HG03521 (cell line): Measurements from ENCODE around the gene CNTN1.

Source experiments
- ATAC-seq: cut with Tn5 transposase; IDR thresholded peaks from one replicate; pipeline ENCODE4 v1.9.1; 2021; ENCODE audit warnings: mild to moderate bottlenecking, moderate library complexity; ENCODE audit not compliant: unreplicated experiment

Gene CNTN1

GRCh38 chr12:40957417-40957816, 265.2 kb downstream of the CNTN1 start:
- ATAC-seq = no peak

- ATAC-seq = no peak
These were observed 266.8 kb downstream of the CNTN1 start for GRCh38 chr12:40959041-40959440.

- ATAC-seq = no peak
These were observed 271.5 kb downstream of the CNTN1 start for GRCh38 chr12:40963751-40964150.

DNA sequence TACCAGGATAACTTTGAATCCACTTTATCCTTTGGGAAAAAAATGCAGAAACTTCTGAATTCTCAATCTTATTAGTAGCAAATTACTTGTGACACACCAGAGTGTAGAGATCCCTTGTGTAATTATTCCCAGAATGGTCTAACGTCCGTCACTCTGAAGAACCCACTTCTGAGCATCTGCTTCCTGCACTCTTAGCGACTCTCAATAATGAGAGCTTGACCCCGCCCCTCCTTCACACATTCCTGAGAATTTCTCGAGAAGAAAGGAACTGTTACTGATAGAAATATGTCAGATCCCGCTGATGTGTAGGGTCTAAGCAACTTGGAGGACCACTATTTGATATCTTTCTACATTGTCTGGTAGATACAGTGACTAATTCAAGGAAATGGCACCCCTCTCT, 277.6 kb downstream of the CNTN1 start:
- ATAC-seq = no peak

- ATAC-seq = no peak
These were observed 278.2 kb downstream of the CNTN1 start for GRCh38 chr12:40970320-40970907.

- no peak for ATAC-seq
These were observed 279.7 kb downstream of the CNTN1 start for GRCh38 chr12:40971911-40972310.

GRCh38 chr12:40976546-40976945, 284.3 kb downstream of the CNTN1 start:
- ATAC-seq = no peak

DNA sequence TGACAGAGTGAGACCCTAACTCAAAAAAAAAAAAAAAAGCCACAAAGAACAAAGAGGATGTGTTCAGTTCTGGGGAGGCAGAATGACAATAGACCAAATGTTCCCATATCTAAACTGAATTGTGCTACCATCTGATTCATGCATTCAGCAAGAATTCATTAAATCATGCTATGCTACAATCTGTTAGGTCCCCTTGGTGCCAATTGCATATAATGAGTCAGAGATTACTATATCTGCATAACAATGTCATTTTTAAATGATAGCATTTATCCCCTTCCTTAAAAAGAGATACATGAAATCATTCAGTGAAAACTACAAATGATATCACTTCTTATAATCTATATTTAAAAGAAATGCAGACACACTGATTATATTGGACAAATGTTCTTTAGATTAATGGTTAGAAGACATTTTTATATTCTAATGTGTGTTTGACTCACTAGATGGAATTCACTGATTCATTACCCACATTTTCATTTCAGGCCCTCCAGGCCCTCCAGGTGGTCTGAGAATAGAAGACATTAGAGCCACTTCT, 288.3 kb downstream of the CNTN1 start:
- no peak for ATAC-seq

DNA sequence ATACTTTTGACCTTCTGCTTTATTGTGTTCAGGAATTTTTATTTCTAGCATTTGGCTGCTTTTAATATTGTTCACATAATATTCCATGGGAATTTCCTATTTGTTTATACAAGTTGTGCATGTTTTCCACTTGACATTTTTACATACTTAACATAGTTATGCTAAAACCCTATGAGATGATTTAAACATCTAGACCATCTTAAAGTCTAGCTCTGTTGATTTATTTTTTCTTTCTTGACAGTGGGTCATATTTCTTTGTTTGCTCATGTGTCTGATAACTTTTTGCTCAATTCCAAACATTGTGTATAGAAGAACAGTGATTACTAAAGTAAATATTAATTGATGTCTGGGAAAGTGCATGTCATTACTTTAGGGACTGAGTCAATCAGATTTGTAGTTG, 293.8 kb downstream of the CNTN1 start:
- ATAC-seq = no peak

DNA sequence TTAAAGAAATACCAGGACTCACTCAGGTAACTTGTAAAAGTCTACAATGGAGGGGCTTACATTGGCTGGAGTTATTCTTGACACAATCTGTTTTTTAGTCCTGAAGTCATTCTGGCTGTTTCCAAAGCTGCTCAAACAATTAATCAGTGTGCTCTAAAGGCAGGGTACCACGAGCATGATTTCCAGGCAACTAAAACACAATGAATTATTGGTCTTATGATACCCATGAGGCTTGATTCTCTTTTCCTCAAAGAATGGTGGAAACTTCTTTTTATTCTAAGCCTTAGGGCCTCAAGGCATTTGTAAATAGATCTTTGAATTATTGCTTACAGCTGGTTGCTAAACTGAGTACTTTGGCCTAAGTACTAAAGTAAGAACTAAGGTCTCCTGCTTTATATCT, 296.1 kb downstream of the CNTN1 start:
- no peak for ATAC-seq

GRCh38 chr12:40988824-40989223, 296.6 kb downstream of the CNTN1 start:
- ATAC-seq = no peak

- no peak for ATAC-seq
These were observed 297.5 kb downstream of the CNTN1 start for GRCh38 chr12:40989785-40990184.

GRCh38 chr12:40992158-40992557, 299.9 kb downstream of the CNTN1 start:
- ATAC-seq = no peak

DNA sequence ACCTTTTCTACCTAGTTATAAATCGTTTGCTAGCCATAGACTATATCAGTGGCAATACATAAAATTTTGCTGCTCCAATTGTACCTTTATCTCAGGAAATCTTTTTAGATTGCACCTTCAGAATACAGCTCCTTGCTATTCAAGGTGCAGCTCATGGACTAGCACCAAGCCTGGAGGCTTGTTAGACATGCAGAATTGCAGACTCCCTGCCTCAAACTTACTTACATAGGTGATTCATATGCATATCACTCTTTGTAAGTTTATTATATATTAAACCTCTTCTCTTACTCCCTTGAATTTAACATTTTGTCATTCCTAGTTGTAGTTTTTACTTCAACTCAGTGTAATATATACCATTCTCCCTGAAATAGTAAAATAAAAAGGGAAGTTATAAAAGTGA, 300.4 kb downstream of the CNTN1 start:
- ATAC-seq = no peak

DNA sequence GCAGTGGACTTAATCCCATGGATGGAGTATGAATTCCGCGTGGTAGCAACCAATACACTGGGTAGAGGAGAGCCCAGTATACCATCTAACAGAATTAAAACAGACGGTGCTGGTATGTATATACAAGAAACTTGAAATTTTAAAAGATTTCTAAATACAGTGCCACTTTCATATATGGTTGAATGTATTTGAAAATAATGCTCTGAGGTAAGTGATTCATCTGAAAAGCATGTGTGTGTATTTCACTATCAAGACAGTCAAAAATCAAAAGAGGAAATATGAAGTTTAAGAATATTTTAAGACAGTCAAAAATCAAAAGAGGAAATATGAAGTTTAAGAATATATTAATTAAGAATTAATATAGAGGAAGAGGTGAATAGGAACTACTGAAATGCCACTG, 300.9 kb downstream of the CNTN1 start:
- ATAC-seq = no peak

DNA sequence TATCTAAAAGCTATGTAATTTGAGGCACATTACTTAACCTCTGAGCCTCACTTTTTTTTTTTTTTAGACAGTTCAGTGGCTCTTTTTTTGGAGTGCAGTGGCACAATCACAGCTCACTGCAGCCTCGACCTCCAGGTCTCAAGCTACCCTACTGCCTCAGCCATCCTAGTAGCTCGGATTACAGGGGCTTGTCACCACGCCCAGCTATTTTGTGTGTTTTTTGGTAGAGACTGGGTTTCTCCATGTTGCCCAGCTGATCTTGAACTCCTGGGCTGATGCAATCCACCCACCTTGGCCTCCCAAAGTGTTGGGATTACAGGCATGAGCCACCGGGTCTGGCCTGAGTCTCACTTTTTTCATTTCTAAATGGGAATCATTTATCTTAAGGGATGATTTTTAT, 303.9 kb downstream of the CNTN1 start:
- no peak for ATAC-seq

DNA sequence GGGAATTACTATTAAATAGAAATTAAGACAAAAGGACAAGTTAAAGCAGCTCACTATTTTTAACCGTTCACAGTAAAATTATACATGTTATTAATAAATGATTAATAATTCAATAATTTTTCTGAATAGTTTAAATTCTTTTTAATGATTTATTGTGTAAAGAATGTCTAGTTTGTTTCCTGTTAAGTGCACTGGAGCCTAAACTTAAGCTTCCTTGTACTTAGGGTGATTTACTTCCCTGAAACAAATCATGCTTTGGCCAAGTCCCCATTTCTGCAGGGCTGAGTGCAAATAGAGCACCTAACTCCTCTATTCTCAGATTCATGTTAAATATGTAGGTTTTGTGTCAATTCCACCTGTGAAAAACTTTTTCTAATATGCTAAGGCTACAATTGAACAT, 307.0 kb downstream of the CNTN1 start:
- no peak for ATAC-seq

- no peak for ATAC-seq
These were observed 316.2 kb downstream of the CNTN1 start for GRCh38 chr12:41008472-41008871.

- ATAC-seq = no peak
These were observed 319.7 kb downstream of the CNTN1 start for GRCh38 chr12:41011939-41012338.

DNA sequence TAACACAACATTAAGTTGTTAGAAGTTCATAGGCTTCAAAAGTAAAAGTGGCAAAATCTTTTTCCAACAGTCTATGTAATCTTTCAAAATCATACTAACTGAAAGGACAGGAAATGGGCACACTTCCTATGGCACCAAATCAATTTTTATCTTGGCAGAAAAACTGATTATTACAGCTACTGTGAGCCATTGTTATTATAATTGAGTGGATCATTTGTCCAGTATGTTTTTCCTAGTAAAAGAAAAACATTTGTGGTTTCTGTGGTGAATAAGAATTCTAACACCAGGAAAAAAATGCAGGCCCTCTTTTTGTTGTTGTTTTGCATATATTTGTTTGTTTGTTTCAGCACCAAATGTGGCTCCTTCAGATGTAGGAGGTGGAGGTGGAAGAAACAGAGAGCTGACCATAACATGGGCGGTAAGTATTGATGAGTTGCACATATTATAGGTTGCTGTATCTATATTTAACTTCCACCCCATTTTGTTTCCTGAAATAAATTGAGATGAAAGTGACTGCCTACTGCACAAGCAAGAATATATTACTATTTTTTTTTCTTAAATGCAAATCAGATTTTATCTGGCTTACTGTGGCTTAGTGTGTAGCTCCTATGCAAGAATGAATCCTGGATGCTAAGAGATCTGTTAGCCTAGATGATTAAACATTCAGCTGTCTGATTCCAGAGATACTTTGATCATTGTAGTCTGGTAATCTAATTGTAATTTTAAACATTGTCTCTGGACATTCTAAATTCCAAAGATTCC, 321.8 kb downstream of the CNTN1 start:
- no peak for ATAC-seq

GRCh38 chr12:41014643-41015020, 322.4 kb downstream of the CNTN1 start:
- ATAC-seq = no peak

GRCh38 chr12:41018010-41018409, 325.8 kb downstream of the CNTN1 start:
- ATAC-seq = no peak

DNA sequence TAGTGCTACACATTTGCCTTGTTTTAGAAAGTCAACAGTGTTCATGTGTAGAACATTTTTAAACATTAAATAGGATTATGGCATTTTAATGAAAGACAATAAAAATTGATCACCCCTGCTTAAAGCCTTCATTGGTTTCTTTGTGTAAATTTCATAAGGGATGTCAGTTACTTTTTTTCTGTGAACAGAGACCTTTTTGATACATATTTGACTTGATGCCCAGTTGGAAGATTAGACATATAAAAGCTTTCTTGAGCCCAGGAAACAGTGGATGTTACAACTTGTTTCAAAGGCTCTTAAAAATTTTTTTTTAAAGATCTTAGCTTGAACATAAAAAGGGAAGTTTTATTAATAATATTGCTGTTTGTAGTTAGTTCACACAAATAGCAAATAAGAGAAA, 327.2 kb downstream of the CNTN1 start:
- no peak for ATAC-seq
